LNCaP clone FGC (cell line): ENCODE data around the gene CSNK1G3.

Experiments
- DNase-seq: peaks from one replicate; pipeline ENCODE4 v3.0.0-alpha.2; 2011; ENCODE audit warnings: low read depth
- H3K4me3 ChIP-seq: 2 replicates; pipeline ENCODE4 v1.5.1; 2011; ENCODE audit warnings: mild to moderate bottlenecking, low read depth, low read length, control low read depth
- TF ChIP-seq, protein P1 (sequence below): IDR thresholded peaks from 2 replicates; pipeline ENCODE4 v1.5.1; 2012; ENCODE audit warnings: mild to moderate bottlenecking; ENCODE audit not compliant: control insufficient read depth, insufficient read depth; ENCODE audit errors: extremely low read depth

The CSNK1G3 gene

DNA sequence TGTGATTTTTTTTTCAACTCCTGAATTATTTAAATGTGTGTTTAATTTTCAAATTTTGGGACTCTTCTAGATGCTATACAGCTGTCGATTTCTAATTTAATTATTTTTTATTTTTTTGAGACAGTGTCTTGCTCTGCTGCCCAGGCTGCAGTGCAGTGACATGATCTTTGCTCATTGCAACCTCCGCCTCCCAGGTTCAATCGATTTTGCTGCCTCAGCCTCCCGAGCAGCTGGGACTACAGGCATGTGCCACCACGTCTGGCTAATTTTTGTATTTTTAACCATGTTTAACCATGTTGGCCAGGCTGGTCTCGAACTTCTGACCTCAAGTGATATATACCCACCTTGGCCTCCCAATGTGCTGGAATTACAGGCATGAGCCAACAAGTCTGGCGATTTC is 28.6 kb downstream of the CSNK1G3 start:
- no peak overlapping the region for H3K4me3 ChIP-seq
- DNase-seq: no peak
- TF ChIP-seq, protein P1, sequence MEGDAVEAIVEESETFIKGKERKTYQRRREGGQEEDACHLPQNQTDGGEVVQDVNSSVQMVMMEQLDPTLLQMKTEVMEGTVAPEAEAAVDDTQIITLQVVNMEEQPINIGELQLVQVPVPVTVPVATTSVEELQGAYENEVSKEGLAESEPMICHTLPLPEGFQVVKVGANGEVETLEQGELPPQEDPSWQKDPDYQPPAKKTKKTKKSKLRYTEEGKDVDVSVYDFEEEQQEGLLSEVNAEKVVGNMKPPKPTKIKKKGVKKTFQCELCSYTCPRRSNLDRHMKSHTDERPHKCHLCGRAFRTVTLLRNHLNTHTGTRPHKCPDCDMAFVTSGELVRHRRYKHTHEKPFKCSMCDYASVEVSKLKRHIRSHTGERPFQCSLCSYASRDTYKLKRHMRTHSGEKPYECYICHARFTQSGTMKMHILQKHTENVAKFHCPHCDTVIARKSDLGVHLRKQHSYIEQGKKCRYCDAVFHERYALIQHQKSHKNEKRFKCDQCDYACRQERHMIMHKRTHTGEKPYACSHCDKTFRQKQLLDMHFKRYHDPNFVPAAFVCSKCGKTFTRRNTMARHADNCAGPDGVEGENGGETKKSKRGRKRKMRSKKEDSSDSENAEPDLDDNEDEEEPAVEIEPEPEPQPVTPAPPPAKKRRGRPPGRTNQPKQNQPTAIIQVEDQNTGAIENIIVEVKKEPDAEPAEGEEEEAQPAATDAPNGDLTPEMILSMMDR: no peak

DNA sequence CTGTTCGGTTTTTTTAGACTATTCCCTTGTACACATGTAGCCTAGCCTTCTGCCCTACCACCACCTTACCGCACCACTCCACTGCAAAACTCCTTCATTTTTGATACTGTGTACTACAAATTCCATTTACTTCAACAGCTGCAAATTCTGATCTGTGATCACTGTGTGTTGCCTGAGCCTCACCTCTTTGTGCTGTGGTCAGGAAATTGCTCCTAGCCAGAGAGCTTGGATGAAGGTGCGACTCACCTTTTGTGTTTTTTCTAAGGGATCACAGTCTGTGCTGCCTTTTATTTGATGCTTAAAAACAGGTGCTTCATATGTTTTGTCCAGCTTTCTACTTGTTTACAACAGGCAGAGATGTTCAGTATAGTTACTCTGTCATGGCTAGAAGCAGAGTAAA is 31.5 kb downstream of the CSNK1G3 start:
- H3K4me3 ChIP-seq: no peak overlapping the region
- no peak for DNase-seq
- TF ChIP-seq, protein P1: no peak

DNA sequence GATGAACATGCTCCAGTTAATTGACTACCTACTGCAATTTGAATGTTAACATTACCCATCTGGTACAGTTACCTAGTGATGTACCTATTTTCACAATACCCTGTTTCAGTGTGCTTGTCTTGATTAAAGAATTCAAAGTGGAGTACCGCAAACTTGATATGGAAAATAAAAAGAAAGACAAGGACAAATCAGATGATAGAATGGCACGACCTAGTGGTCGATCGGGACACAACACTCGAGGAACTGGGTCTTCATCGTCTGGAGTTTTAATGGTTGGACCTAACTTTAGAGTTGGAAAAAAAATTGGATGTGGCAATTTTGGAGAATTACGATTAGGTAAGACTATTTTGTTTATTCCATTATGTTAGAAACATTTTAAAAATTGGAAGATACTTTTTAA is 33.5 kb downstream of the CSNK1G3 start:
- TF ChIP-seq, protein P1: no peak
- DNase-seq: no peak
- H3K4me3 ChIP-seq: no peak overlapping the region

DNA sequence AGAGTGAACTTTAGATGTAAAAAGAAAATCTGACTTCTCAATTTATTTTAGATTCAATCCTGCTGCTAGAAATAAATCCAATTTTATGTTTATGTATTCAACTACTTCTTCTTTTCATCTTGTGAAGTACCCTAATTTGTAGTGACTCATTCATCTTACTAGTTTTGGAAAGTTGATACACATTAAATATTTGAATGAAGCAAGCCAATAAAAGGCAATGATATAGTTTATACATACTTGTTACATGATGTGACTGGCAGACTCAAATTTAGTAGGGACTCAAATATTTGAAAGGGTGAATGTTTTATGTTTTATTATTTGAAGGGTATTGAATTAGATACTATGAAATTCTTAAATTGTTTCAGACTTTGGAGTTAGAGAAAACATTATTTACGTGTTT is 34.7 kb downstream of the CSNK1G3 start:
- TF ChIP-seq, protein P1: no peak
- no peak overlapping the region for H3K4me3 ChIP-seq
- DNase-seq: no peak

DNA sequence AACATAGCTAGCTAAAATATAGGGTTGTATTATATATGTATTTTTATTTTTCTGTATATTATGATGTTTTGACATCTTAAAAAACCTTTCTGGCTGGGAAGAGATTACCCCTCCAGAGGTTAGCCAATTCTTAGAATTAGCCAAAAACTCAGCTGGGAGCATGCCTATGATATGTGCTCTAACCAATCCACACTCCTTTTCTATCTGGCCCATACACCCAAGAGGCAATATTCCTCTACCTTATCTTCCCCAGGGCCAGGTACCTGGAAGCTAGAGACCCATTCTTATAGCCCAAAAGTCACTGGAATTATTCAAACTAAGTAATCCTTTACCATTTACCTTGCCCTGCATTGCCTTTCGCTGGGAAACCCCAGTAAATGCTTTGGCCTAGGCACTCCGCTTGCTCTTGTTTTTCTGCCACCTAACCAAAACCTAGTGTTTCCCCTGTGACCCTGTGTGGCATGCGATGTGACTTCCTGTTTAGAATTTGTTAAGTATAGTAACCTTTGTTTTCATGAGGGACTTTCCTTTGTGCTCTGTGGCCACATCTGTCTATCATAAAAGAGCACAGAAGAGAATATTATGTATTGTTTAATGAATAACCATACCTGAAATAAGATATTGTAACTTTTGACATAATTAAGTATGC is 37.4 kb downstream of the CSNK1G3 start:
- DNase-seq: no peak
- TF ChIP-seq, protein P1: no peak
- no peak overlapping the region for H3K4me3 ChIP-seq

DNA sequence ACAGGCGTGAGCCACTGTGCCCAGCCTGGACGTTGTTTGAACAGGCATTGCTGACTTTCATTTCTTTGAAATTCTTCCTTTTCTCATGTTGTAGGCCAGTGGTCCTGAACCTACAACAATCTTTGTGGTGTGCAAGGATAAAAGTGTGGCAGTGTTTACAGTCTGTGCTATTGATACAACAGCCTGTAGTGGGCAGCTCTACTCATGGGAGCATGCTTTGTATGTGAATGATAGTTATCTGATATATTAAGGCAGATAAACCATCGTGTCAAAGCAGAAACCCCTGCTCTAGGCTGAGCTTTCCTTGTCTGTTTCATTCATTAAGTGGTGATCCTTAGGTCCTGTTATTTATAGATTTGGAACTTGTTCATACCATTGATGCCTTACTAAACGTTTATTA is 42.6 kb downstream of the CSNK1G3 start:
- no peak for DNase-seq
- TF ChIP-seq, protein P1: no peak
- H3K4me3 ChIP-seq: no peak overlapping the region

DNA sequence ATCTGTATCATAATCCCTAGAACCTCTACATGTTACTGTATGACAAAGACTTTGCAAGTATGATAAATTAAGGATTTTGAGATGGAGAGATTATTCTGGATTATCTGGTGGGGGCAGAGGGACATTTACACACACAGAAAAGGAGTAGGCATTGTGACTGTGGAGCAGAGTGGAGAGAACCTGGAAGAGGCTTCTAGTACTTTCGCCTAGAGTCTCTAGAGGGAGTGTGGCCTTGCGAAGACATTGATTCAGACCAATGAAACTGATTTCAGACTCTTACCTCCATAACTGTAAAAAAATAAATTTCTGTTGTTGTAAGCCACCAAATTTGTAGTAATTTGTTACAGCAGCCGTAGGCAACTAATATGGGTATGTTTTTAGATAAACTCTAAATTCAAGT is 45.9 kb downstream of the CSNK1G3 start:
- no peak for DNase-seq
- TF ChIP-seq, protein P1: no peak
- no peak overlapping the region for H3K4me3 ChIP-seq
